Type B pancreatic cell (in vitro differentiated cells): Measurements from ENCODE around the gene HDAC8. TPM values are rescaled to one million over a fixed set of nuclear protein-coding genes. Genes with fewer than 3 reads are reported as not detected.
"Not testable (repeated sequence)": the region's sequence is repeated elsewhere in the genome, so short reads cannot be mapped to it uniquely, and the experiment has no call there.

ENCODE experiments used
- DNase-seq: peaks from one replicate; pipeline ENCODE4 v3.0.0; 2021; ENCODE audit warnings: mixed read lengths; ENCODE audit not compliant: unreplicated experiment; ENCODE audit errors: extremely low spot score
- H3K27ac Mint-ChIP-seq: 2 replicates; pipeline ENCODE4 v1.8.0; 2021; ENCODE audit warnings: mild to moderate bottlenecking, mixed read lengths
- H3K27me3 Mint-ChIP-seq: 2 replicates; pipeline ENCODE4 v1.8.0; 2021; ENCODE audit warnings: mixed read lengths
- H3K36me3 Mint-ChIP-seq: 2 replicates; pipeline ENCODE4 v1.8.0; 2021; ENCODE audit warnings: mixed read lengths
- H3K4me1 Mint-ChIP-seq: one replicate; pipeline ENCODE4 v1.8.0; 2021; ENCODE audit warnings: mixed read lengths; ENCODE audit not compliant: unreplicated experiment
- H3K4me3 Mint-ChIP-seq: 2 replicates; pipeline ENCODE4 v1.8.0; 2021; ENCODE audit warnings: mild to moderate bottlenecking, mixed read lengths
- H3K9me3 Mint-ChIP-seq: 2 replicates; pipeline ENCODE4 v1.8.0; 2021; ENCODE audit warnings: mixed read lengths
- total RNA-seq: library from RNA; stranded (reverse); gene quantifications from 2 replicates; pipeline ENCODE4 v1.2.1, GENCODE V29; 2021; ENCODE audit warnings: low replicate concordance
- TF ChIP-seq, protein P1 (sequence below): fragments of 200-600 bp; sonication (generic); conservative IDR thresholded peaks from 2 replicates; pipeline ENCODE4 v1.5.0; 2021; ENCODE audit warnings: antibody characterized with exemption, mild to moderate bottlenecking

The HDAC8 gene
- total RNA-seq, 1 donor from 2014 or later = 32.4 TPM

DNA sequence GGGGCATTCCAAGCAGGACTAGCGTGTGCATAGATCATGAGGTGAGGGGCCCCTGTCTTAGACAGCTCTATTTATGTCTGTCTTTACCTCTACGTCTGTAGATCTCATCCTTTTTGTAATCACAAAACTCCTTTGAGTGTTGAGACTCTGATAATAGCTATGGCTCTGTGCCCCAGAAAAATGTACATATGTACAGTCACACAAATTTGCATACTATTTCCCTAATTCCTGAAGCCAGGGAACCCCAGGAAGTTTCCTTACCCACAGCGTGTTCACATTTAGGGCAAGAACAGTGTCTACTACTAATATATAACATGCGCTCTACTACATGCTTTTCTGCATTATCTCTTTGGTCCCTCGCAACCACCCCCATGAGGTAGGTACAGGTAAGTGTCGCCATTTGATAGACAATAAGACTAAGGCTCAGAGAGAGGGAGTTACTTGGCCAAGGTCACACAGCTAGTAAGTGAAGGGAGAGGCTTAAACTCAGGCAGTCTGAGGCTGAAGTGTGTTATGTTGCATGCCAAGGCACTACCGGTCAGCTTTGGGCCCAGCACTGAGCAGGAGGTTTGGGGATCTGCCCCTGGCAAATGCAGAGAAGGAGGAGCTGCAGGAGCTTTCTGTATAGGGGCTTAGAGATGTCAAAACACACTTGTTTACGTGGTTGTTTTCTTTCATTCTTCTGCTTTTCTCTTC lies 245.9 kb downstream of the HDAC8 start:
- H3K36me3 Mint-ChIP-seq = peaks cover 9% of the 10 kb centered on the region
- H3K4me3 Mint-ChIP-seq = no peak overlapping the region
- TF ChIP-seq, protein P1, sequence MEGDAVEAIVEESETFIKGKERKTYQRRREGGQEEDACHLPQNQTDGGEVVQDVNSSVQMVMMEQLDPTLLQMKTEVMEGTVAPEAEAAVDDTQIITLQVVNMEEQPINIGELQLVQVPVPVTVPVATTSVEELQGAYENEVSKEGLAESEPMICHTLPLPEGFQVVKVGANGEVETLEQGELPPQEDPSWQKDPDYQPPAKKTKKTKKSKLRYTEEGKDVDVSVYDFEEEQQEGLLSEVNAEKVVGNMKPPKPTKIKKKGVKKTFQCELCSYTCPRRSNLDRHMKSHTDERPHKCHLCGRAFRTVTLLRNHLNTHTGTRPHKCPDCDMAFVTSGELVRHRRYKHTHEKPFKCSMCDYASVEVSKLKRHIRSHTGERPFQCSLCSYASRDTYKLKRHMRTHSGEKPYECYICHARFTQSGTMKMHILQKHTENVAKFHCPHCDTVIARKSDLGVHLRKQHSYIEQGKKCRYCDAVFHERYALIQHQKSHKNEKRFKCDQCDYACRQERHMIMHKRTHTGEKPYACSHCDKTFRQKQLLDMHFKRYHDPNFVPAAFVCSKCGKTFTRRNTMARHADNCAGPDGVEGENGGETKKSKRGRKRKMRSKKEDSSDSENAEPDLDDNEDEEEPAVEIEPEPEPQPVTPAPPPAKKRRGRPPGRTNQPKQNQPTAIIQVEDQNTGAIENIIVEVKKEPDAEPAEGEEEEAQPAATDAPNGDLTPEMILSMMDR = no peak
- no peak overlapping the region for H3K27ac Mint-ChIP-seq
- H3K27me3 Mint-ChIP-seq = no peaks in the 10 kb centered on the region
- DNase-seq = no peak
- H3K9me3 Mint-ChIP-seq = peaks cover 12% of the 10 kb centered on the region
- H3K4me1 Mint-ChIP-seq = peaks cover 10% of the 10 kb centered on the region

DNA sequence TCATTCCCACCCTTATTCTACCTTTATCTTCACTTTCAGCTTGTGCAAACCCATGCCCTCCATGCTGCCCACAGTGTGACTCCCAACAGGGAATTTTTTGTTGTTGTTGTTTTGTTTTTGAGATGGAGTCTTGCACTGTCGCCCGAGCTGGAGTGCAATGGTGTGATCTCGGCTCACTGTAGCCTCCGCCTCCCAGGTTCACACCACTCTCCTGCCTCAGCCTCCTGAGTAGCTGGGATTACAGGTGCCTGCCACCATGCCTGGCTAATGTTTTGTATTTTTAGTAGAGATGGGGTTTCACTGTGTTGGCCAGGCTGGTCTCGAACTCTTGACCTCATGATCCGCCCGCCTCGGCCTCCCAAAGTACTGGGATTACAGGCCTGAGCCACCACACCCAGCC lies 253.0 kb downstream of the HDAC8 start:
- not testable (repeated sequence) for H3K4me3 Mint-ChIP-seq, H3K4me1 Mint-ChIP-seq

DNA sequence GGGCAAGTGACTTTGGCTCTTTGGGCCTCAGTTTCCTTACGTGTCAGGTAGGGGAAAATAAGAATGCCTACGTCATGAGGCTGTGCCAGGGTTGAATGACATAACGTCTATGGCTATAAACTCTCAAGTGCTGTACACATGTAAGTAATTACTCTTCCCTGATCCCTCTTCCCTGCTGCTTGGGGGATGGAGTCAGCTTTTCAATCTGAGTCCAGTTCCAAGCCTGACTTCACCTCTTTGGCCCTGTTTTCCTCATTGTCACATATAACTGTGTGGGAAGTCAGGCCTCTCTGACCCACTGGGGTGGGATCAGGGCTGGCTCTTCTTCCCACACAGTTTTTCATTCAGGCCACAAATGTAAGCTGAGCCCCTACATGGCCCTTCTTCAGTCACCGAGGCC lies 255.5 kb downstream of the HDAC8 start:
- TF ChIP-seq, protein P1 = no peak
- H3K9me3 Mint-ChIP-seq = no peaks in the 10 kb centered on the region
- H3K36me3 Mint-ChIP-seq = no peaks in the 10 kb centered on the region
- no peak for DNase-seq
- no peak overlapping the region for H3K4me3 Mint-ChIP-seq
- H3K27me3 Mint-ChIP-seq = no peaks in the 10 kb centered on the region
- no peak overlapping the region for H3K27ac Mint-ChIP-seq
- H3K4me1 Mint-ChIP-seq = no peaks in the 10 kb centered on the region

More for the DNA sequence above, 253.0 kb downstream of the HDAC8 start:
- not testable (repeated sequence) for H3K9me3 Mint-ChIP-seq, H3K27ac Mint-ChIP-seq, DNase-seq, H3K36me3 Mint-ChIP-seq, H3K27me3 Mint-ChIP-seq

DNA sequence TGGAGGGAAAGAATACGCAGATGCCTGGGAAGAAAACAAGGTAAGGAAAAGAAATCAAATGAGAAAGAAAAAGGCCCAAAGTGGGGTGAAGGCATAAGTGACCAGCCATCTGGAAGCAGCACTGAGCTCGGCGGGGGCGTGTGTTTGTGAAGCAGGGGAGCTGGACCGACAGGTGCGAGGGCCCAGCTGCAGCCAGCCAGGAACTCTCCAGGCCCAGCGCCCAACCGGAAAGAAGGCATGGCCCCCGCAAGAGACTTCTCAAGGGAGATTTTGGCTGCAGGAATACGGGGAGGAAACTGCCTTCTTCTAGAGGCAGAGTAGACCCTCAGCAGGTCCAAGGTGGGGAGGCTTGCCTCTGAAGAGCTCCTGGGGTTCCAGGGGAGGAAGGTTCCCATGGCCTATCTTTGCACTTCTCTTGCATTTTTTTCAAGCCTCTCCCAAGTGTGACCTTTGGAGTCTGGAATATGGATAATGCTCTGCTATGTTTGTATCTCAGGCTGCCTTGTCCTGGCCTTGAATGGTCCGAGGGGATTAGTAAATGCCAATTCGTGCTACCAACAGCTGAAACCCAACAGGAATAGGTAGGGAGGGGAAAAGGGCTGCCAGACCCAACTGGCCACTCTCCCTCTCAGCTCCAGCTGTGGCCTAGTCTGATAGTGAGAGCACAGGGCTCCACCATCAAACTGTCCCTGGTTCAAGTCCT lies 256.1 kb downstream of the HDAC8 start:
- no peaks in the 10 kb centered on the region for H3K4me1 Mint-ChIP-seq
- no peak overlapping the region for H3K27ac Mint-ChIP-seq
- no peak overlapping the region for H3K4me3 Mint-ChIP-seq
- no peaks in the 10 kb centered on the region for H3K27me3 Mint-ChIP-seq
- no peak for DNase-seq
- TF ChIP-seq, protein P1 = no peak
- no peaks in the 10 kb centered on the region for H3K9me3 Mint-ChIP-seq
- no peaks in the 10 kb centered on the region for H3K36me3 Mint-ChIP-seq

DNA sequence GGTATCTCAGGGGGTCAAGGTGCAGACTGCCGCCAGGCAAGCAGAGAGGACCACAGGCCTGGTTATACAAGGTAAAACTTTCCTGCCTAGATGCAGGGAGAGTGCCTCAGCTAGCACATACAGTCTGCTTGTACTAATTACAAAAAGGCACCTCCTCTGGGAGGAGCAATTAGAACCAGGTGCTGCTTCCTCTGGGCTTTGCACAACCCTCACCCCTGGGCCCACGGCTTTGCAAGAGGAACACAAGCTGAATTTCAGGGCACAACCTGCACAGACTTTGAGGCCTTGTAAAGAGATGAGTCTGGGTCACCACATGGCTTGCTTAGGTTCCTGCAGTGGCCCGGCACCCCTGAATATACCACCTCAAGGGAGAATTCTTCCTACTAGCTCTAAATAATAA lies 257.8 kb downstream of the HDAC8 start:
- Mint-ChIP-seq H3K4me1 (no peaks in the 10 kb centered on the region), H3K4me3 (no peak overlapping the region), H3K36me3 (no peaks in the 10 kb centered on the region), H3K27ac (no peak overlapping the region), H3K9me3 (no peaks in the 10 kb centered on the region), H3K27me3 (peaks cover under 1% of the 10 kb centered on the region)
- no peak for DNase-seq
- TF ChIP-seq, protein P1 = no peak
